K562 (cell line): Measurements from ENCODE around the gene SV2C. TPM values are rescaled to one million over a fixed set of nuclear protein-coding genes. Genes with fewer than 3 reads are reported as not detected.
A peak's percentile ranks its signal among the peaks of the same experiment; 100 is the strongest.

ENCODE experiments used
- AFF1 ChIP-seq, 2 experiments: fragments of 450-650 bp; IDR thresholded peaks; 2 replicates each; pipeline ENCODE4 v1.6.1; 2018; ENCODE audit warnings: mild to moderate bottlenecking in 2 of 2, low read depth in 1 of 2; ENCODE audit not compliant: partially characterized antibody in 2 of 2
- BCLAF1 ChIP-seq, 2 experiments: fragments of 450-650 bp in 1 of 2; IDR thresholded peaks; 2 replicates each; pipeline ENCODE4 v1.6.1; 2011 to 2017; ENCODE audit warnings: low read depth in 2 of 2, antibody characterized with exemption in 1 of 2, borderline replicate concordance in 1 of 2, low read length in 1 of 2, mild to moderate bottlenecking in 1 of 2, mixed read lengths in 1 of 2; ENCODE audit not compliant: control insufficient read depth in 1 of 2
- CCNT2 ChIP-seq: IDR thresholded peaks from 2 replicates; pipeline ENCODE4 v1.6.1; 2011; ENCODE audit warnings: borderline replicate concordance, low read depth, mild to moderate bottlenecking, moderate library complexity, mixed read lengths, low read length; ENCODE audit not compliant: insufficient read length; ENCODE audit errors: extremely low read depth
- CEBPB ChIP-seq: fragments of 450-650 bp; IDR thresholded peaks from 2 replicates; pipeline ENCODE4 v1.6.1; 2016; ENCODE audit warnings: missing genetic modification characterization, missing compliant biosample characterization
- HLTF ChIP-seq: fragments of 450-650 bp; IDR thresholded peaks from 2 replicates; pipeline ENCODE4 v1.6.1; 2016
- PKNOX1 ChIP-seq: fragments of 450-650 bp; IDR thresholded peaks from 2 replicates; pipeline ENCODE4 v1.6.1; 2016
- RAD21 ChIP-seq, 2 experiments: fragments of 250-450 bp in 1 of 2; fragments of 450-650 bp in 1 of 2; sonication (Bioruptor Pico) in 1 of 2; formaldehyde crosslinking in 1 of 2; IDR thresholded peaks in 1 of 2; conservative IDR thresholded peaks in 1 of 2; 2 replicates each; pipeline versions ENCODE4 v1.4.0 to v1.8.0; 2020 to 2022; ENCODE audit warnings: mild to moderate bottlenecking in 2 of 2, moderate library complexity in 1 of 2
- SIN3B ChIP-seq: fragments of 450-650 bp; IDR thresholded peaks from 2 replicates; pipeline ENCODE4 v1.6.1; 2017; ENCODE audit warnings: low read depth, mild to moderate bottlenecking, moderate library complexity
- SIRT6 ChIP-seq: IDR thresholded peaks from one replicate; pipeline ENCODE4 v1.6.1; 2012; ENCODE audit warnings: low read depth, mild to moderate bottlenecking, control low read depth, inconsistent platforms, low read length, moderate library complexity
- TBL1XR1 ChIP-seq, 2 experiments: IDR thresholded peaks; 2 replicates each; pipeline ENCODE4 v1.6.1; 2012; ENCODE audit warnings: improper control_type of control experiment in 2 of 2, low read length in 2 of 2, mild to moderate bottlenecking in 1 of 2
- XRCC5 ChIP-seq: fragments of 200-400 bp; formaldehyde crosslinking; IDR thresholded peaks from 2 replicates; pipeline ENCODE4 v1.6.1; 2017; ENCODE audit warnings: low read depth, mild to moderate bottlenecking, low read length
- ZNF121 ChIP-seq: sonication (generic); formaldehyde crosslinking; conservative IDR thresholded peaks from 2 replicates; pipeline ENCODE4 v1.8.0; 2022; ENCODE audit warnings: missing genetic modification reagents
- ZNF280B ChIP-seq: fragments of 250-450 bp; sonication (Bioruptor Pico); IDR thresholded peaks from 2 replicates; pipeline ENCODE4 v1.5.1; 2021; ENCODE audit warnings: mild to moderate bottlenecking
- ZNF76 ChIP-seq: fragments of 250-450 bp; sonication (Bioruptor Pico); IDR thresholded peaks from 2 replicates; pipeline ENCODE4 v1.4.0; 2020; ENCODE audit warnings: mild to moderate bottlenecking, moderate library complexity, borderline replicate concordance
- polyA plus RNA-seq, 8 experiments: library from polyadenylated mRNA; depleted of rRNA in 4 of 8; stranded (reverse) in 5 of 8; unstranded in 3 of 8; fragments of >200 nt; fragmentation: Nextera tagmentation in 2 of 8; fragmentation: Illumina TruSeq in 1 of 8; extraction: Ambion mirVana in 2 of 8; extraction: Trizol in 1 of 8; gene quantifications; 2 replicates each; pipeline versions ENCODE4 v1.2.1 to v1.2.3, GENCODE V29; 2011 to 2014; ENCODE audit warnings: inconsistent platforms in 1 of 8, missing spikeins in 1 of 8
- total RNA-seq, 7 experiments: library from RNA; depleted of rRNA in 6 of 7; stranded (reverse); fragments of >200 nt in 6 of 7; fragmentation: Illumina TruSeq in 2 of 7; extraction: Trizol in 2 of 7; gene quantifications; 2 replicates each; pipeline versions ENCODE4 v1.2.1 to v1.2.3, GENCODE V29; 2011 to 2021; ENCODE audit warnings: low replicate concordance in 1 of 7

Gene SV2C
- total and polyA plus RNA-seq, 9 of the 15 experiments (the other 6 are each of a cell fraction or from before 2014, with no cell fraction given), result 0.05 TPM; not detected in 8

- no peak for TF ChIP-seq ZNF121 (CRISPR knock-in tag)
- no peak for TF ChIP-seq SIRT6
- 0 out of 4 replicates have a peak, but pooled peaks of 1 of the 2 experiments have one; percentile 9 for TF ChIP-seq RAD21 (CRISPR knock-in tag; conservative IDR thresholded peaks at IDR 0.05 in 1 of 2, IDR thresholded peaks at IDR 0.05 in 1 of 2)
- TF ChIP-seq AFF1 (IDR thresholded peaks at IDR 0.05; ENCODE audit: low read depth in 1 of 2, partially characterized antibody in 2 of 2), result peak in 1 of 2 experiments; percentile 74
- TF ChIP-seq HLTF, result no peak
- peak; percentile 45; the same call in 1 of the 2 replicates for TF ChIP-seq PKNOX1
- no peak for TF ChIP-seq XRCC5
- peak; percentile 74 to 84; a peak in 3 of 4 replicates for TF ChIP-seq TBL1XR1 (IDR thresholded peaks at IDR 0.05; ENCODE audit: low read length in 2 of 2)
- TF ChIP-seq BCLAF1 (IDR thresholded peaks at IDR 0.05; ENCODE audit: borderline replicate concordance in 1 of 2, control insufficient read depth in 1 of 2, low read depth in 2 of 2, low read length in 1 of 2), result no peak
- TF ChIP-seq ZNF280B (CRISPR knock-in tag), result no peak
- TF ChIP-seq SIN3B, result no peak
- no peak for TF ChIP-seq CEBPB
- TF ChIP-seq CCNT2, result peak; percentile 77
- TF ChIP-seq ZNF76 (CRISPR knock-in tag), result no peak
Measured at GRCh38 chr5:76319673-76320072, 236.5 kb downstream of the SV2C start (continued).
